Stimulated activated CD8-positive, alpha-beta memory T cell treated with anti-CD3 and anti-CD28 coated beads, Interleukin-15, amount 100 ng/mL, for 24 hours (primary cell): ENCODE results near the gene SOCS1.
"Not testable (repeated sequence)": the region's sequence is repeated elsewhere in the genome, so short reads cannot be mapped to it uniquely, and the experiment has no call there.

Source experiments
- DNase-seq: peaks from one replicate; pipeline ENCODE4 v3.0.0-alpha.2; 2020; ENCODE audit warnings: low read depth

SOCS1 gene

GRCh38 chr16:11224894-11225676 lies 30.9 kb downstream of the SOCS1 start:
- DNase-seq = peak; percentile 47

- peak; percentile 23 for DNase-seq
Observed at GRCh38 chr16:11224096-11224893, 31.7 kb downstream of the SOCS1 start.

GRCh38 chr16:11220507-11220906 lies 35.5 kb downstream of the SOCS1 start:
- not testable (repeated sequence) for DNase-seq

- no peak for DNase-seq
Observed at GRCh38 chr16:11219178-11219577, 36.8 kb downstream of the SOCS1 start.

- no peak for DNase-seq
Observed at GRCh38 chr16:11218604-11218962, 37.4 kb downstream of the SOCS1 start.

- DNase-seq = no peak
Observed at GRCh38 chr16:11217651-11218603, 38.1 kb downstream of the SOCS1 start.

- DNase-seq = no peak
Observed at GRCh38 chr16:11215935-11216556, 40.0 kb downstream of the SOCS1 start.

GRCh38 chr16:11213799-11214198 lies 42.2 kb downstream of the SOCS1 start:
- no peak for DNase-seq

GRCh38 chr16:11213373-11213772 lies 42.6 kb downstream of the SOCS1 start:
- no peak for DNase-seq

- DNase-seq = no peak
Observed at GRCh38 chr16:11212798-11213196, 43.2 kb downstream of the SOCS1 start.

GRCh38 chr16:11211977-11212797 lies 43.8 kb downstream of the SOCS1 start:
- DNase-seq = no peak

GRCh38 chr16:11211061-11211976 lies 44.7 kb downstream of the SOCS1 start:
- no peak for DNase-seq

- DNase-seq = no peak
Observed at GRCh38 chr16:11210260-11210659, 45.7 kb downstream of the SOCS1 start.

GRCh38 chr16:11208916-11209665 lies 46.9 kb downstream of the SOCS1 start:
- DNase-seq = no peak

GRCh38 chr16:11207646-11208045 lies 48.4 kb downstream of the SOCS1 start:
- DNase-seq = no peak

GRCh38 chr16:11205754-11206581 lies 50.0 kb downstream of the SOCS1 start:
- DNase-seq = no peak

GRCh38 chr16:11205065-11205699 lies 50.8 kb downstream of the SOCS1 start:
- DNase-seq = no peak
